Measurements from ENCODE around the gene HBQ1. TPM values are rescaled to one million over a fixed set of nuclear protein-coding genes. Genes with fewer than 3 reads are reported as not detected.
"Not testable (repeated sequence)": the region's sequence is repeated elsewhere in the genome, so short reads cannot be mapped to it uniquely, and the experiment has no call there.

The HBQ1 gene
- total RNA-seq, 5 donors from 2014 or later (not counting 1 experiment from before 2014, with no cell fraction given), result not detected

GRCh38 chr16:168424-168823, 11.8 kb upstream of the HBQ1 start:
- Histone ChIP-seq H3K27me3 (replicated peaks in 1 of 2; ENCODE audit: control insufficient read depth in 2 of 2, extremely low read depth in 1 of 2, insufficient read depth in 2 of 2, low read length in 1 of 2) (peaks cover 9 to 70% of the 10 kb centered on the region in 2 experiments), H3K4me3 (ENCODE audit: control insufficient read depth in 1 of 2, extremely low read depth in 1 of 2, low read length in 1 of 2) (no peak overlapping the region), H3K4me1 (ENCODE audit: control insufficient read depth in 1 of 2, extremely low read depth in 1 of 2, insufficient read depth in 2 of 2, low read length in 2 of 2) (peaks cover 4 to 23% of the 10 kb centered on the region in 2 experiments), H3K27ac (ENCODE audit: low read length) (no peak overlapping the region), H3K9me3 (no peaks in the 10 kb centered on the region), H3K36me3 (ENCODE audit: control insufficient read depth in 2 of 2, extremely low read depth in 1 of 2, insufficient read depth in 1 of 2, low read length in 1 of 2) (no peaks in the 10 kb centered on the region)
- ATAC-seq (replicated peaks in 1 of 4) (no peak), DNase-seq (no peak)
- ChIA-PET CTCF (interaction anchor here (0.6 to 0.7 kb wide), 3 partner anchors 11 to 176 kb away, joined by 3 to 7 read pairs (median 5); no protein-coding TSS in a partner anchor), POLR2A (no interaction called here)
- Mint-ChIP-seq H3K9me3 (no peaks in the 10 kb centered on the region), H3K4me3 (no peak overlapping the region), H3K36me3 (no peaks in the 10 kb centered on the region), H3K27me3 (peaks cover 34 to 57% of the 10 kb centered on the region in 2 donors), H3K27ac (peak overlapping the region in 1 of 2 donors; percentile 31), H3K4me1 (peaks cover 0 to 22% (median 10%) of the 10 kb centered on the region in 3 donors)
- WGBS (ENCODE audit: insufficient coverage), result 68% methylated on average over 6 of the region's 6 CpGs

GRCh38 chr16:169014-169413, 11.2 kb upstream of the HBQ1 start:
- ATAC-seq (replicated peaks in 1 of 4) (no peak), DNase-seq (no peak)
- Histone ChIP-seq H3K27me3 (replicated peaks in 1 of 2; ENCODE audit: control insufficient read depth in 2 of 2, extremely low read depth in 1 of 2, insufficient read depth in 2 of 2, low read length in 1 of 2) (peaks cover 9 to 68% of the 10 kb centered on the region in 2 experiments), H3K4me1 (ENCODE audit: control insufficient read depth in 1 of 2, extremely low read depth in 1 of 2, insufficient read depth in 2 of 2, low read length in 2 of 2) (peaks cover 4 to 25% of the 10 kb centered on the region in 2 experiments), H3K9me3 (no peaks in the 10 kb centered on the region), H3K27ac (ENCODE audit: low read length) (no peak overlapping the region), H3K4me3 (ENCODE audit: control insufficient read depth in 1 of 2, extremely low read depth in 1 of 2, low read length in 1 of 2) (no peak overlapping the region), H3K36me3 (ENCODE audit: control insufficient read depth in 2 of 2, extremely low read depth in 1 of 2, insufficient read depth in 1 of 2, low read length in 1 of 2) (no peaks in the 10 kb centered on the region)
- H3K27me3 Mint-ChIP-seq, result peaks cover 36 to 60% of the 10 kb centered on the region in 2 donors
- no CpG with 5 or more reads among the region's 3 CpGs for WGBS (ENCODE audit: insufficient coverage)
- peak overlapping the region in 1 of 2 donors; percentile 31 for H3K27ac Mint-ChIP-seq
- POLR2A ChIA-PET, result no interaction called here
- peaks cover 0 to 25% (median 11%) of the 10 kb centered on the region in 3 donors for H3K4me1 Mint-ChIP-seq
- CTCF ChIA-PET, result no interaction called here
- no peaks in the 10 kb centered on the region for H3K36me3 Mint-ChIP-seq
- no peak overlapping the region for H3K4me3 Mint-ChIP-seq
- no peaks in the 10 kb centered on the region for H3K9me3 Mint-ChIP-seq

- H3K4me3 ChIP-seq (ENCODE audit: control insufficient read depth in 1 of 2, extremely low read depth in 1 of 2, low read length in 1 of 2); H3K4me3 Mint-ChIP-seq; H3K27ac ChIP-seq (ENCODE audit: low read length); POLR2A ChIA-PET; ATAC-seq (replicated peaks in 1 of 4); H3K9me3 ChIP-seq; H3K36me3 Mint-ChIP-seq; H3K36me3 ChIP-seq (ENCODE audit: control insufficient read depth in 2 of 2, extremely low read depth in 1 of 2, insufficient read depth in 1 of 2, low read length in 1 of 2); H3K9me3 Mint-ChIP-seq; DNase-seq; CTCF ChIA-PET: not testable (repeated sequence)
- Mint-ChIP-seq H3K27me3 (peaks cover 45 to 68% of the 10 kb centered on the region in 2 donors), H3K27ac (peak overlapping the region in 1 of 2 donors; percentile 65), H3K4me1 (peaks cover 8 to 31% (median 15%) of the 10 kb centered on the region in 3 donors)
- WGBS (ENCODE audit: insufficient coverage), result 0% methylated on average over 2 of the region's 5 CpGs
- H3K4me1 ChIP-seq (ENCODE audit: control insufficient read depth in 1 of 2, extremely low read depth in 1 of 2, insufficient read depth in 2 of 2, low read length in 2 of 2), result peaks cover 4 to 24% of the 10 kb centered on the region in 2 experiments
- H3K27me3 ChIP-seq (replicated peaks in 1 of 2; ENCODE audit: control insufficient read depth in 2 of 2, extremely low read depth in 1 of 2, insufficient read depth in 2 of 2, low read length in 1 of 2), result peaks cover 9 to 75% of the 10 kb centered on the region in 2 experiments
Observed at GRCh38 chr16:170088-170507, 10.2 kb upstream of the HBQ1 start.

GRCh38 chr16:170788-171187, 9.5 kb upstream of the HBQ1 start:
- DNase-seq, result no peak
- Histone ChIP-seq H3K27me3 (replicated peaks in 1 of 2; ENCODE audit: control insufficient read depth in 2 of 2, extremely low read depth in 1 of 2, insufficient read depth in 2 of 2, low read length in 1 of 2) (peaks cover 12 to 74% of the 10 kb centered on the region in 2 experiments), H3K36me3 (ENCODE audit: control insufficient read depth in 2 of 2, extremely low read depth in 1 of 2, insufficient read depth in 1 of 2, low read length in 1 of 2) (no peaks in the 10 kb centered on the region), H3K4me1 (ENCODE audit: control insufficient read depth in 1 of 2, extremely low read depth in 1 of 2, insufficient read depth in 2 of 2, low read length in 2 of 2) (peaks cover 2 to 20% of the 10 kb centered on the region in 2 experiments), H3K27ac (ENCODE audit: low read length) (no peak overlapping the region), H3K4me3 (ENCODE audit: control insufficient read depth in 1 of 2, extremely low read depth in 1 of 2, low read length in 1 of 2) (no peak overlapping the region), H3K9me3 (no peaks in the 10 kb centered on the region)
- peak overlapping the region in 1 of 2 donors; percentile 52 for H3K27ac Mint-ChIP-seq
- no peak for ATAC-seq (replicated peaks in 1 of 4)
- H3K4me1 Mint-ChIP-seq, result peaks cover 12 to 31% (median 14%) of the 10 kb centered on the region in 3 donors
- peaks cover 50 to 68% of the 10 kb centered on the region in 2 donors for H3K27me3 Mint-ChIP-seq
- POLR2A ChIA-PET, result no interaction called here
- CTCF ChIA-PET, result no interaction called here
- H3K9me3 Mint-ChIP-seq, result no peaks in the 10 kb centered on the region
- WGBS (ENCODE audit: insufficient coverage), result no CpG with 5 or more reads among the region's 1 CpG
- H3K36me3 Mint-ChIP-seq, result no peaks in the 10 kb centered on the region
- no peak overlapping the region for H3K4me3 Mint-ChIP-seq

GRCh38 chr16:172374-172941, 7.8 kb upstream of the HBQ1 start, which contains the start of gene HBA2:
Gene HBA2, plus strand, starts transcription at chr16:172876. Its CDS starts 37 bp downstream, at chr16:172913.
- H3K4me1 Mint-ChIP-seq, result peaks cover 11 to 28% (median 12%) of the 10 kb centered on the region in 3 donors
- POLR2A ChIA-PET, result interaction anchor here in 1 of 2 donors (0.6 kb wide), 1 partner anchor 38 kb away, joined by 13 read pairs; no protein-coding TSS in a partner anchor
- not testable (repeated sequence) for DNase-seq

GRCh38 chr16:173211-173854, 6.9 kb upstream of the HBQ1 start:
- H3K27me3 Mint-ChIP-seq, result peaks cover 45 to 63% of the 10 kb centered on the region in 2 donors
- H3K4me3 ChIP-seq (ENCODE audit: control insufficient read depth in 1 of 2, extremely low read depth in 1 of 2, low read length in 1 of 2); DNase-seq; CTCF ChIA-PET; H3K9me3 Mint-ChIP-seq; H3K27ac Mint-ChIP-seq; POLR2A ChIA-PET; H3K27ac ChIP-seq (ENCODE audit: low read length); H3K36me3 ChIP-seq (ENCODE audit: control insufficient read depth in 2 of 2, extremely low read depth in 1 of 2, insufficient read depth in 1 of 2, low read length in 1 of 2); ATAC-seq (replicated peaks in 1 of 4); H3K36me3 Mint-ChIP-seq; H3K9me3 ChIP-seq: not testable (repeated sequence)
- peaks cover 11 to 32% (median 12%) of the 10 kb centered on the region in 3 donors for H3K4me1 Mint-ChIP-seq
- peak overlapping the region in 2 of 3 donors; percentile 17 to 53 for H3K4me3 Mint-ChIP-seq
- Histone ChIP-seq H3K27me3 (replicated peaks in 1 of 2; ENCODE audit: control insufficient read depth in 2 of 2, extremely low read depth in 1 of 2, insufficient read depth in 2 of 2, low read length in 1 of 2) (peaks cover 8 to 64% of the 10 kb centered on the region in 2 experiments), H3K4me1 (ENCODE audit: control insufficient read depth in 1 of 2, extremely low read depth in 1 of 2, insufficient read depth in 2 of 2, low read length in 2 of 2) (peaks cover 0 to 12% of the 10 kb centered on the region in 2 experiments)
- WGBS (ENCODE audit: insufficient coverage), result 10% methylated on average over 22 of the region's 44 CpGs

More at GRCh38 chr16:172374-172941, 7.8 kb upstream of the HBQ1 start, which contains the start of gene HBA2:
- Mint-ChIP-seq H3K4me3 (peak within 1 kb of the TSS in 2 of 3 donors; percentile 17 to 53), H3K27me3 (peaks cover 45 to 62% of the 10 kb centered on the region in 2 donors)
- H3K27ac ChIP-seq (ENCODE audit: low read length); H3K36me3 ChIP-seq (ENCODE audit: control insufficient read depth in 2 of 2, extremely low read depth in 1 of 2, insufficient read depth in 1 of 2, low read length in 1 of 2); H3K27ac Mint-ChIP-seq; H3K4me3 ChIP-seq (ENCODE audit: control insufficient read depth in 1 of 2, extremely low read depth in 1 of 2, low read length in 1 of 2); H3K36me3 Mint-ChIP-seq; CTCF ChIA-PET; H3K9me3 Mint-ChIP-seq; H3K9me3 ChIP-seq: not testable (repeated sequence)
- peaks cover 0 to 12% of the 10 kb centered on the region in 2 experiments for H3K4me1 ChIP-seq (ENCODE audit: control insufficient read depth in 1 of 2, extremely low read depth in 1 of 2, insufficient read depth in 2 of 2, low read length in 2 of 2)
- WGBS (ENCODE audit: insufficient coverage), result no CpG with 5 or more reads among the region's 74 CpGs
- peak; percentile 17 to 56 (median 44) for ATAC-seq (replicated peaks in 1 of 4)
- H3K27me3 ChIP-seq (replicated peaks in 1 of 2; ENCODE audit: control insufficient read depth in 2 of 2, extremely low read depth in 1 of 2, insufficient read depth in 2 of 2, low read length in 1 of 2), result peaks cover 8 to 64% of the 10 kb centered on the region in 2 experiments

All from T-cell (primary cell).